Measurements from ENCODE around the gene SEMA4F.

DNA sequence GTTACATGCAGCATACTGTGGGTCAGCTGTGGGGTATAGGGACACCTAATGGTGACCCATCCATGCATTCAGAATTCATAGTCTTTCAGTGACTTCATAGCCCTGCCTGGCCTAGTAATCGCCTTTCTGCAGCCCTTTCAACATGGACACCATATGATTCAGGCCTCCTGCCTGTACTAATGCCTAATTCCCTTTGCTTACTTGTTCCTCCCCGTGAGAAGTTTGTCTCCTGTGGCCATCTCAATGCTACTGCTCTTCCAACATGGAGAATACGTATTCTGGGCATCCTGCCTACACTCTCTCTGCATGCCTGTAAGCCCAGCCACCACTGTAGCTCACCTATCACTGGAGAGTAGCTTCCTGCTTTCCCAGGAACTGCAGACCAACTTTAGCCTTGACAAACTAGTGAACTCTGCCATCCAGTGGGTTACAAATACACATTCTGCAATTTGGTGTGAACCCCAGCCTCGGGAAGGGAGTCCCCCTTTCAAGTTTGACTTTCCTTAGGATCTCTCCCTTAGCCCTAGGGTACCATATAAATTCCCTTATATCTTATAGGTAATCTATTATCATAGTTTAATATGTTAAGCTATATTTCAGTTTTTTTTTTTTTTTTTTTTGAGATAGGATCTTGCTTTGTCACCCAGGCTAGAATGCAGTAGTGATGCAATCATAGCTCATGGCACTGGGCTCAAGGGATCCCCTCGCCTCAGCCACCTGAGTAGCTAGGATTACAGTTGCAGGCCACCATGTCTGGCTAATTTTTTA lies 28.2 kb upstream of the SEMA4F start:
- TF ChIP-seq POLR2AphosphoS5 (IDR thresholded peaks at IDR 0.05) (no peak), POLR2A (IDR thresholded peaks at IDR 0.05) (no peak)
- TF ChIP-seq, protein P1, sequence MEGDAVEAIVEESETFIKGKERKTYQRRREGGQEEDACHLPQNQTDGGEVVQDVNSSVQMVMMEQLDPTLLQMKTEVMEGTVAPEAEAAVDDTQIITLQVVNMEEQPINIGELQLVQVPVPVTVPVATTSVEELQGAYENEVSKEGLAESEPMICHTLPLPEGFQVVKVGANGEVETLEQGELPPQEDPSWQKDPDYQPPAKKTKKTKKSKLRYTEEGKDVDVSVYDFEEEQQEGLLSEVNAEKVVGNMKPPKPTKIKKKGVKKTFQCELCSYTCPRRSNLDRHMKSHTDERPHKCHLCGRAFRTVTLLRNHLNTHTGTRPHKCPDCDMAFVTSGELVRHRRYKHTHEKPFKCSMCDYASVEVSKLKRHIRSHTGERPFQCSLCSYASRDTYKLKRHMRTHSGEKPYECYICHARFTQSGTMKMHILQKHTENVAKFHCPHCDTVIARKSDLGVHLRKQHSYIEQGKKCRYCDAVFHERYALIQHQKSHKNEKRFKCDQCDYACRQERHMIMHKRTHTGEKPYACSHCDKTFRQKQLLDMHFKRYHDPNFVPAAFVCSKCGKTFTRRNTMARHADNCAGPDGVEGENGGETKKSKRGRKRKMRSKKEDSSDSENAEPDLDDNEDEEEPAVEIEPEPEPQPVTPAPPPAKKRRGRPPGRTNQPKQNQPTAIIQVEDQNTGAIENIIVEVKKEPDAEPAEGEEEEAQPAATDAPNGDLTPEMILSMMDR (IDR thresholded peaks at IDR 0.05): no peak
